Esophagus muscularis mucosa (tissue), 3 donors: ENCODE results near the gene BCHE.

ENCODE experiments used
- EP300 ChIP-seq: sonication (generic); formaldehyde crosslinking; IDR thresholded peaks from one replicate; pipeline ENCODE4 v1.6.1; 2017; ENCODE audit warnings: antibody characterized with exemption
- TF ChIP-seq, protein P1 (sequence below), 3 experiments: fragments of 200-600 bp in 2 of 3; fragments of 450-650 bp in 1 of 3; sonication (generic) in 2 of 3; IDR thresholded peaks; one replicate each; pipeline ENCODE4 v1.5.1; 2017 to 2019; ENCODE audit warnings: antibody characterized with exemption in 3 of 3, mild to moderate bottlenecking in 2 of 3, moderate library complexity in 1 of 3

DNA sequence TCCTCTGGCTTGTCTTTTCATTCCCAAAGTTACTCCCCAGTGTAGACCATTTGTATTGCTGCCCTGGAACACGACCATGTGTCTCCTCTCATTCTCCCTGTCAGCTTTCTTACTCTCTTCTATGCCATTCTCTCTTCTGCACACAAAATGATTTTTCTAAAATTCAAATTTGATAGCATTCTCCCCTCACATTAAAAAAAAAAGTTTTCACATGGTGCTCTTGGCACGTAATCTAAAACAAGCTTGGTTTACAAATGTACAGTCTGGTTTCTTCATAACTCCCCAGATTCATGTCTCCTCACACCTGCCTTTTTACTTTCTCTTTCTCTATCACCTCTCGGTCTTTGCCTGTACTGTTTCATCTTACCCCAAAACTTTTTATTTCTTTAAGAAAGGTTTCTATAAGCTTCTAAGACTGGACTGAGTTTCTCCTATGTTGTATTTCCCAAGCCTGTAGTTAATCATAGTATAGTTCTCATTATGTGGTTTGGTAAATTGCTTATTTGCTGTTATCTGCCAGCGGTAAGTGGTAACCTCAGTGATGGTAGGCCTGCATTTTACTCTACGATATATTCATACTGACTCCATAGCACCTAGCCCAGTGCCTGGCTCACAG lies 31.2 kb downstream of the BCHE start:
- TF ChIP-seq, protein P1, sequence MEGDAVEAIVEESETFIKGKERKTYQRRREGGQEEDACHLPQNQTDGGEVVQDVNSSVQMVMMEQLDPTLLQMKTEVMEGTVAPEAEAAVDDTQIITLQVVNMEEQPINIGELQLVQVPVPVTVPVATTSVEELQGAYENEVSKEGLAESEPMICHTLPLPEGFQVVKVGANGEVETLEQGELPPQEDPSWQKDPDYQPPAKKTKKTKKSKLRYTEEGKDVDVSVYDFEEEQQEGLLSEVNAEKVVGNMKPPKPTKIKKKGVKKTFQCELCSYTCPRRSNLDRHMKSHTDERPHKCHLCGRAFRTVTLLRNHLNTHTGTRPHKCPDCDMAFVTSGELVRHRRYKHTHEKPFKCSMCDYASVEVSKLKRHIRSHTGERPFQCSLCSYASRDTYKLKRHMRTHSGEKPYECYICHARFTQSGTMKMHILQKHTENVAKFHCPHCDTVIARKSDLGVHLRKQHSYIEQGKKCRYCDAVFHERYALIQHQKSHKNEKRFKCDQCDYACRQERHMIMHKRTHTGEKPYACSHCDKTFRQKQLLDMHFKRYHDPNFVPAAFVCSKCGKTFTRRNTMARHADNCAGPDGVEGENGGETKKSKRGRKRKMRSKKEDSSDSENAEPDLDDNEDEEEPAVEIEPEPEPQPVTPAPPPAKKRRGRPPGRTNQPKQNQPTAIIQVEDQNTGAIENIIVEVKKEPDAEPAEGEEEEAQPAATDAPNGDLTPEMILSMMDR (IDR thresholded peaks at IDR 0.05) = no peak
- TF ChIP-seq EP300 = no peak
